ENCODE data around the gene ST6GALNAC6. TPM values are rescaled to one million over a fixed set of nuclear protein-coding genes. Genes with fewer than 3 reads are reported as not detected.

Gene ST6GALNAC6
- total and polyA plus RNA-seq, 11 donors: 28.4 to 75.9 (median 43.2) TPM

DNA sequence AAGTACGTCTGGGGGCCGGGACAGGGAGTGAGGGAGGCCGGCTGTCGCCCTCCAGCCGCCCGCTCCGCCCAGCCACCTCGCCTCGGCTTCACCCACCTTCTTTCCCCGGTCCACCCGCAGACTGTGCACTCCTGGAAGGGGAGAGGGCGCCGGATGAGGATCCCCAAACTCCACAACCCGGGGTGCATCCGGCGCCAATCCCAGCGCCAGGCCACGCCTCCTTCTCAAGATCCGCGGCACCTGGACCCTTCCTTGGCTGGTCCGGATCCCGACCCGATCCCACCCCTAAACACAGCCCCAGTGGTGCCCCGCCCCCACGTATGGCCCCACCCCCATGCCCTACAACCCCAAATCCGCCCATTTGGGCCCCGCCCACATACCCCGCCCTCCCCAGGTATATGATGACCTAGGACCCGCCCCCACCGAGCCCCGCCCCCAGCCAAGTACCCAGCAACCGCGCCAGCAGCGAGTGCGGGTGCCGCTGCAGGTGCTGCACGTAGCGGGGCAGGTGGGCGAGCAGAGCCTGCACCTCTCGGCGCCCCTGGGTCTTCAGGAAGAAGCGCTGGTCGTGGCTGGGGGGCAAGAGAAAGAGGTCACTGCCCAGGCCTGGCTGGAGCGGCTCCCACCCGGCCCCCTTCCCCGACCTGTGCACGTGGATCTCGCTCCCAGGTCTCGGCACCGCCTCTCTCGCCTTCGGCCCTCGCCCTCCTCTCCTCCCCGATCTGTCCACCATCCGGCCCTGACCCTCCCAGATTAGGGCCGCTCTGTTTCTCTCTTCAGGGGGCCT lies 28.0 kb upstream of the ST6GALNAC6 start:
- Histone ChIP-seq H3K4me3 (peak overlapping the region in 5 of 12 donors; percentile 10 to 38 (median 22)), H3K27me3 (peaks cover 9 to 48% (median 26%) of the 10 kb centered on the region in 9 donors), H3K9me3 (no peaks in the 10 kb centered on the region), H3K36me3 (no peaks in the 10 kb centered on the region), H3K4me1 (peaks cover 0 to 40% (median 27%) of the 10 kb centered on the region in 12 donors), H3K27ac (no peak overlapping the region)
- no peak for DNase-seq
- 4 to 17% (median 8%) methylated on average over 22 to 56 of the region's 56 CpGs for WGBS, 4 donors
- no peak for TF ChIP-seq POLR2A (IDR thresholded peaks at IDR 0.05)
- TF ChIP-seq, protein P1, sequence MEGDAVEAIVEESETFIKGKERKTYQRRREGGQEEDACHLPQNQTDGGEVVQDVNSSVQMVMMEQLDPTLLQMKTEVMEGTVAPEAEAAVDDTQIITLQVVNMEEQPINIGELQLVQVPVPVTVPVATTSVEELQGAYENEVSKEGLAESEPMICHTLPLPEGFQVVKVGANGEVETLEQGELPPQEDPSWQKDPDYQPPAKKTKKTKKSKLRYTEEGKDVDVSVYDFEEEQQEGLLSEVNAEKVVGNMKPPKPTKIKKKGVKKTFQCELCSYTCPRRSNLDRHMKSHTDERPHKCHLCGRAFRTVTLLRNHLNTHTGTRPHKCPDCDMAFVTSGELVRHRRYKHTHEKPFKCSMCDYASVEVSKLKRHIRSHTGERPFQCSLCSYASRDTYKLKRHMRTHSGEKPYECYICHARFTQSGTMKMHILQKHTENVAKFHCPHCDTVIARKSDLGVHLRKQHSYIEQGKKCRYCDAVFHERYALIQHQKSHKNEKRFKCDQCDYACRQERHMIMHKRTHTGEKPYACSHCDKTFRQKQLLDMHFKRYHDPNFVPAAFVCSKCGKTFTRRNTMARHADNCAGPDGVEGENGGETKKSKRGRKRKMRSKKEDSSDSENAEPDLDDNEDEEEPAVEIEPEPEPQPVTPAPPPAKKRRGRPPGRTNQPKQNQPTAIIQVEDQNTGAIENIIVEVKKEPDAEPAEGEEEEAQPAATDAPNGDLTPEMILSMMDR (IDR thresholded peaks at IDR 0.05): no peak
- intact Hi-C loops (cut with DNase I): loop anchor here in 3 of 10 donors (10.0 kb wide), 1 partner anchor 423 kb away; no protein-coding TSS in a partner anchor
- ATAC-seq: no peak

DNA sequence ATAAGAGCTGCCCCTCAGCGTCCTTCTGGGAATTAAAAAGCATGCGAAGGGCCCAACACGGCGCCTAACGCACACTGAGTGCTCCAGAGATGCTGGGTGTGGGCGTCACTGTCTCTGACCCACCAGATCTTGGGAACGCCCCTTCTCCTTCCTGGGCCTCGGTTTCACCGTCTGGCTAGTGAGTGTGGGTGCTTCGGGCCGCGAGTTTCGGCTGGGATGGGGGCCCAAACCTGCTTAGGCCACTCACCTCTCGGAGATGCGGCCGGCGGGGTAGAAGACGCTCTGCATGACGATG lies 27.4 kb upstream of the ST6GALNAC6 start:
- peaks cover 0 to 43% (median 29%) of the 10 kb centered on the region in 12 donors for H3K4me1 ChIP-seq
- H3K9me3 ChIP-seq: no peaks in the 10 kb centered on the region
- ATAC-seq: no peak
- peak overlapping the region in 5 of 12 donors; percentile 10 to 38 (median 22) for H3K4me3 ChIP-seq
- 9 to 26% (median 17%) methylated on average over 4 to 19 of the region's 19 CpGs for WGBS, 4 donors
- TF ChIP-seq POLR2A (IDR thresholded peaks at IDR 0.05): no peak
- TF ChIP-seq, protein P1 (IDR thresholded peaks at IDR 0.05): no peak
- H3K27ac ChIP-seq: no peak overlapping the region
- intact Hi-C loops (cut with DNase I): loop anchor here in 3 of 10 donors (10.0 kb wide), 1 partner anchor 422 kb away; no protein-coding TSS in a partner anchor
- no peaks in the 10 kb centered on the region for H3K36me3 ChIP-seq
- no peak for DNase-seq
- peaks cover 9 to 48% (median 26%) of the 10 kb centered on the region in 9 donors for H3K27me3 ChIP-seq

DNA sequence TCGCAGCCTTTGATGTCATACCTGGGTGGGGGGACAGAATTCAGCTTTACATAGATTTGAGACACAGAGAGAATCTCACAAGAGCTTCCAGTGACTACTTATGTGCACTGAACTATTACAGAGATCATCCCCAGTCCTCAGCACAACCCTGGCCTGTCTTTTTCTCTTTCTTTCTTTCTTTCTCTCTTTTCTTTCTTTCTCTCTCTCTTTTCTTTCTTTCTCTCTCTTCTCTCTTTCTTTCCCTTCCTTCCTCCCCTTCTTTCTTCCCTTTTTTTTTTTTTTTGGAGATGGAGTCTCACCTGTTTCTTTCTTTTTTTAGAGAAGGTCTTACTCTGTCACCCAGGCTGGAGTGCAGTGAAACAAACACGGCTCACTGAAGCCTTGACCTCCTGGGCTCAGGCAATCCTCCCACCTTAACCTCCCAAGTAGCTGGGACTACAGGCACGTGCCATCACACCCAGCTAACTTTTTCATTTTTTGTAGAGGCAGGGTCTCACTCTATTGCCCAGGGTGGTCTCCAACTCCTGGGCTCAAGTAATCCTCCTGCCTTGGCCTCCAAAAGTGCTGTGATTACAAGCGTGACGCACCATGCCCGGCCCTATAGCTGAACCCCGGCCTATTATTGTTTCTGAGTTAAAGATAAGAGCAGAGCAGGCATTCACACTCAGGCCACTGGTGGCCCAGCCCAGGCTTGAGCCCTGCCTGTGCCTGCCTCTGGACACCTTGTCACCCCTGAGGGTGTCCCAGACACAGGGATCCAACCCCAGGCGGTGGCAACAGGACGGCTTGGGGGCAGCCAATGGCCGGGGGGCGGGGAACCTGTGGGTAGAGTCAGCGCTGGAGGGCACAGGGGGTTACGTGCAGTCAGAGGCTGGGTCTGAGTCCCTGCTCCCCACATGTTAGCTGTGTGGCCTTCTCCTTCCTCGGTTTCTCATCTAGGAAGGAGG lies 26.8 kb upstream of the ST6GALNAC6 start:
- TF ChIP-seq, protein P1 (IDR thresholded peaks at IDR 0.05): no peak
- TF ChIP-seq POLR2A (IDR thresholded peaks at IDR 0.05): no peak
- Histone ChIP-seq H3K27ac (no peak overlapping the region), H3K4me1 (peaks cover 0 to 44% (median 31%) of the 10 kb centered on the region in 12 donors), H3K36me3 (no peaks in the 10 kb centered on the region), H3K27me3 (peaks cover 9 to 48% (median 26%) of the 10 kb centered on the region in 9 donors), H3K9me3 (no peaks in the 10 kb centered on the region), H3K4me3 (no peak overlapping the region)
- intact Hi-C loops (cut with DNase I): loop anchor here in 3 of 10 donors (10.0 kb wide), 1 partner anchor 421 kb away; no protein-coding TSS in a partner anchor
- WGBS, 4 donors: 64 to 83% (median 75%) methylated on average over 12 to 14 of the region's 14 CpGs
- ATAC-seq: no peak
- DNase-seq: no peak

Data from heart left ventricle (tissue), 16 donors.